ELR (cell line): ENCODE data around the gene ANTXRL.
A peak's percentile ranks its signal among the peaks of the same experiment; 100 is the strongest.
"Not testable (repeated sequence)": the region's sequence is repeated elsewhere in the genome, so short reads cannot be mapped to it uniquely, and the experiment has no call there.

ENCODE experiments used
- DNase-seq: peaks from one replicate; pipeline ENCODE4 v3.0.0-alpha.2; 2015; ENCODE audit warnings: low read depth

ANTXRL gene

GRCh38 chr10:46365484-46365883 is 78.7 kb downstream of the ANTXRL start:
- DNase-seq: peak; percentile 24

- not testable (repeated sequence) for DNase-seq
These were observed 80.4 kb downstream of the ANTXRL start for GRCh38 chr10:46367209-46367608.

GRCh38 chr10:46367666-46368240 is 81.0 kb downstream of the ANTXRL start:
- not testable (repeated sequence) for DNase-seq

- DNase-seq: not testable (repeated sequence)
These were observed 82.2 kb downstream of the ANTXRL start for GRCh38 chr10:46368956-46369355.

- not testable (repeated sequence) for DNase-seq
These were observed 87.6 kb downstream of the ANTXRL start for GRCh38 chr10:46374410-46374809.

GRCh38 chr10:46375406-46375805 is 88.6 kb downstream of the ANTXRL start, which contains the start of gene ANXA8L1:
TSS of gene ANXA8L1 (plus strand) at chr10:46375776. CDS start at chr10:46375852, 76 bp downstream.
- not testable (repeated sequence) for DNase-seq

- DNase-seq: not testable (repeated sequence)
These were observed 90.2 kb downstream of the ANTXRL start for GRCh38 chr10:46377022-46377421.

GRCh38 chr10:46377651-46378050 is 90.9 kb downstream of the ANTXRL start:
- DNase-seq: not testable (repeated sequence)

GRCh38 chr10:46378108-46378507 is 91.3 kb downstream of the ANTXRL start:
- not testable (repeated sequence) for DNase-seq

- DNase-seq: not testable (repeated sequence)
These were observed 92.5 kb downstream of the ANTXRL start for GRCh38 chr10:46379233-46379848.
